NCI-H2227 (cell line): ENCODE data around the gene CAPRIN1.
"Not testable (repeated sequence)": the region's sequence is repeated elsewhere in the genome, so short reads cannot be mapped to it uniquely, and the experiment has no call there.

Source experiments
- DNase-seq: peaks from one replicate; lab custom pipeline; 2025; ENCODE audit not compliant: unreplicated experiment; lab: John Stamatoyannopoulos, UW

The CAPRIN1 gene

GRCh38 chr11:34050581-34051348 lies 766 bp upstream of the CAPRIN1 start:
- DNase-seq, result no peak

DNA sequence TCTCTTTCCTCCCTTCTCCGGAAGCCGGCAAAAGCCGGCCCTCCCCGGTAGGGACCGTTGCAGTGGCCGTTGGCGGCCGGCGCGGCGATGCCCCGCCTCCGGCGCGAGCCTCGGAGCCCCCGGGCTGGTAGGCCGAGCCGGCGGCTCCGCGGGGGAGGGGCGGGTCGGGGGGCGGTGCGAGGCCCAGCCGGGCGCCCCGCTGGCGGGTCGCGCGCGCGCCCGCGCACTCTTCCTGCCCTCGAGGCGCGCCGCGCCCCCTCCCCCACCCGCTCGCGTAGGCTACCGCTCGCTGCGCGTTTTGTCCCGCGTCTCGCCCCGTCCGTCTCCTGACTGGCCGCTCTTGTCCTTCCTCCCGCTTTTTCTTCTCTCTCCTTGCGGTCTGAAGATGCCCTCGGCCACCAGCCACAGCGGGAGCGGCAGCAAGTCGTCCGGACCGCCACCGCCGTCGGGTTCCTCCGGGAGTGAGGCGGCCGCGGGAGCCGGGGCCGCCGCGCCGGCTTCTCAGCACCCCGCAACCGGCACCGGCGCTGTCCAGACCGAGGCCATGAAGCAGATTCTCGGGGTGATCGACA lies 591 bp downstream of the CAPRIN1 start:
- peak; percentile 96 for DNase-seq

GRCh38 chr11:34052608-34053160 lies 1.2 kb downstream of the CAPRIN1 start:
- peak; percentile 55 for DNase-seq

DNA sequence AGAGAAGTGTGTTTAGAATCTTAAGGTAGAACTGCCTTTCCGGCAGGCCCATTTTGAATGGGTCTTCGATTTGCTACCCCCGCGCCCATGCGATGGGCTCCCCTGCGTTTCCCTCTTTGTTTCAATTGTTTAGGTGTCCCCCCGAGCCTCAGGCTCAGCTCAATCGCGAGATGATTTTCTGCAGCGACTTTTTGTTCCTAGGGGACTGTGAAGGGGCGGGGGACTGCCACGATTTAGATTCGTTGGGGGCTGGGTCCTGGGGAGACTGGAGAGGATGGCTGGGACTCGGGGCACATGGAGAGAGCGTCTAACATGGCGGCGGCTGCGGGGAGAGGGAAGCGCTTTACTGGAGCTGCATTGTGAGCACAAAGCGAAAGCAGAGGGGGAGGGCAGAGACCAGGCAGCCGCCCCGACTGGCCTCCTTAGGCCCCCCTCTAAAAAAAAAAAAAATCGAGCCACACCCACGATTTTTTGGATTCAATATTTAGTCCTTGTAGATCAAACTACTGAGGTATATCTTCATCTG lies 1.7 kb downstream of the CAPRIN1 start:
- peak; percentile 83 for DNase-seq

DNA sequence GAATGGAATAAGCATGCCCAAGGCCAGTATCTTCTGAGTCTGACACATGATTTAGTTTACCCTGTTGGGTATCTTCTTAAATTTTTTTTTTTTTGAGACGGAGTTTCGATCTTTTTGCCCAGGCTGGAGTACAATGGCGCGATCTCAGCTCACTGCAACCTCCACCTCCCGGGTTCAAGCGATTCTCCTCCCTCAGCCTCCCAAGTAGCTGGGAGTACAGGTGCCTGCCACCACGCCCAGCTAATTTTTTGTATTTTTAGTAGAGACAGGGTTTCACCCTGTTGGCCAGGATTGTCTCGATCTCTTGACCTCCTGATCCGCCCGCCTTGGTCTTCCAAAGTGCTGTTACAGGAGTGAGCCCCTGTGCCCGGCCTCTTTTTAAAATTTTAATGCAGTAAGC lies 2.8 kb downstream of the CAPRIN1 start:
- DNase-seq, result not testable (repeated sequence)

DNA sequence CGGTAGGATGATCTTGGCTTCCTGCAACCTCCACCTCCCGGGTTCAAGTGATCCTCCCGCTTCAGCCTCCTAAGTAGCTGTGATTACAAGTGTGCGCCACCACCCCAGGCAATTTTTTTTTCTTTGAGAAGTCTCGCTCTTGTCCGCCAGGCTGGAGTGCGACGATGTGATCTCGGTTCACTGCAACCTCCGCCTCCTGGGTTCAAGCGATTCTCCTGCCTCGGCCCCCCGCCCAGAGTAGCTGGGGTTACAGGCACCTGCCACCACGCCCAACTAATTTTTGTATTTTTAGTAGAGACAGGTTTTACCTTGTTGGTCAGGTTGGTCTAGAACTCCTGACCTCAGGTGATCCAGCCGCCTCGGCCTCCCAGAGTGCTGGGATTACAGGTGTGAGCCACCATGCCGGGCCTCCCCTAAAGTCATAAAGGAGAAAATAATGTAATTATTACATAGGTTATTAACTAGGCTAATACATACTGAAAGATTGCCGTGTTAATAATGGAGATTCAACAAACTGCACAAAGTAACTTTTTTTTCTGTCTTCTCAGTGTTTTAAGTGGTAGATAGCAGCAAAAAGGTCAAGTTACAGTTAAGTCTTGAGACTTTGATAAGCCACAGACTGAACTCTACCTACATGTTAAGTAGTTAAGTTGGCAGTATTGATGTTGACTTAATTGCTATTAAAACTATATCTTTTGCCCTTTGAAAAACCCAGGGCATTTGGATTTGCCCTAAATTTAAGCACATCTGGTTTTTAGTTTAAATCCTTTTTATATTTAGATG lies 3.9 kb downstream of the CAPRIN1 start:
- DNase-seq, result no peak

DNA sequence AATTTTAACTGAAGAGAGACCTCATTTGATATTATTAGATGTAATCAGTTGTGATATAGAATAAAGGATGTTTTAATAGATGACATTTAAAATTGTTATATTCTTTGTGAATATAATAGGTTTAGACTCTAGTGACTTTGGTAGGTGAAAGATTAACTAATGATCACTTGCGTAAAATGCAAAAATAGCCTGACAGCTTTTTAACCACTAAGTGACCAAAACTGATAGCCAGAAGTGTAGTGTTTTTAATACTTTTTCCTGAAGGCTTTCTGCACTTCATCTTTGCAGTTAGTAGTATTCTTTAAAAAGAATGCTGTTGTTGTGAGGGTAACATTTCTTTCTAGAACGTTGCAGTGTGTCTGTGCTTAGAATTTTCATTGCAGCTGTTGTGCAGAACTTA lies 5.1 kb downstream of the CAPRIN1 start:
- no peak for DNase-seq

GRCh38 chr11:34063061-34063795 lies 11.7 kb downstream of the CAPRIN1 start:
- DNase-seq, result no peak

- no peak for DNase-seq
These were observed 12.8 kb downstream of the CAPRIN1 start for GRCh38 chr11:34064291-34064690.

DNA sequence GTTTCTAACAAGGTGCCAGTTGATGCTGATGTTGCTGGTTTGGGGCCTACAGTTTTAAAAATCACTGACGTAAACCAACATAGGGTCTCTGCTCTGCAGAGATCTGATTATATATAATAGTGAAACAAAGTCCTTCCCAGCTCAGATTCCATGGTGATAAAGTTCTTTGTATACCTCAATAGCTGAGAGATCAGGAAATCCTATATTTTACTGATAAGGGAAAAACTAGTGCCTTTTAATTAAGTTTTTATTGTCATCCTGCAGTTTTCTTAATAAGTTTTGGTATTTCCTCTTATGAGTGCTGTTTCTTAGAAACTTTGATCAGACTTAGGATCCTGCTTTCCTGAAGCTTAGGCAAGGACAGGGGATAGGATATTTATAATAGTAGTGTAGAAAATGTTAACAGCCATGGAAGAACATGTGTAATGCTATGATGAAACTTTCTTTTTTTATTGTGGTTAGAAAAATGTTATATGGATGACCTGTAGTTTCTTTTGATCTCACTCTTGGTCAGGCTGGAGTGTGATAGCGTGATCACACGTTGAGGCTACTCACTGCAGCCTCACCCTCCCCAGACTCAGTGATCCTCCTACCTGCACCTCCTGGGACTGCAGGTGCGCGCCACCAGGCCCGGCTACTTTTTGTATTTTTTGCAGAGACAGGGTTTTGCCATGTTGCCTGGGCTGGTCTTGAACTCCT lies 14.1 kb downstream of the CAPRIN1 start:
- no peak for DNase-seq

- DNase-seq, result not testable (repeated sequence)
These were observed 15.2 kb downstream of the CAPRIN1 start for GRCh38 chr11:34066766-34067165.

DNA sequence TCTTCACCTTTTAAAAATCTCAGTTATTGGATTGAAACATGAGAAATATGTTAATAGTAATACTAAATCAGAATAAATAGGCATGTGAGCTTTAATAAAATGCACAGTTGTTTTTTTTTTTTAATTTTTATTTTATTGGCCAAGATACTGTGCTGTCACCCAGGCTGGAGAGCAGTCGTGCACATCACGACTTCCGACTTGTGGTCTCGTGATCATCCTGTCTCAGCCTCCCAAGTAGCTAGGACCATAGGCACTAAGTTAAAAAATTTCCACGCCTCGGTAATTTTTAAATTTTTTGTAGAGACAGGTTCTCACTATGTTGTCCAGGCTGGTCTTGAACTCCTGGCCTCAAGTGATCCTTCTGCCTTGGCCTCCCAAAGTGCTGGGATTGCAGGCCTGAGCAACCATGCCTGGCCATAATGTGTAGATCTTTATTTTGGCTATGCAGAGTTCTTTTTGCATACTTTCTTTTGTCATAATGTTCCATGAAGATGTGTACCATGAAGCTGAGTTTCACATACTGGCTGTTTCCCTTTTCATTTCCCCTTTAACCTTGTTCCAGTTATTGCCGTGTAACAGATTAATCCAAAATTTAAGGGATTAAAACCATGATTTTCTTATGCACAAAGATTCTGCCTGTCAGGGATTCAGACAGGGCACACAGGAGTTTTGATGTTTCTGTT lies 16.0 kb downstream of the CAPRIN1 start:
- DNase-seq, result no peak

- DNase-seq, result peak; percentile 9
These were observed 16.6 kb downstream of the CAPRIN1 start for GRCh38 chr11:34068111-34068510.

DNA sequence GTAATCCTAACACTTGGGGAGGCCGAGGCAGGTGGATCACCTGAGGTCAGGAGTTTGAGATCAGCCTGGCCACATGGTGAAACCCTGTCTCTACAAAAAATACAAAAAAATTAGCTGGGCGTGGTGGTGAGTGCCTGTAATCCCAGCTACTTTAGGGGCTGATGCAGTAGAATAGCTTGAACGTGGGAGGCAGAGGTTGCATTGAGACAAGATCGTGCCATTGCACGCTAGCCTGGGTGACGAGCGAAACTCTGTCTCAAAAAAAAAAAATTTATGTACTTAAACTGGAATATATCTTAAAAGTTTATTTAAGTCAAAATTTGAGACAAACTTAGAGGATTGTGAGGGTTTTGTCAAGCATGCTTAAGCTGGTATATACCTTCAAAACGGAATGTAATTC lies 19.8 kb downstream of the CAPRIN1 start:
- not testable (repeated sequence) for DNase-seq

GRCh38 chr11:34072041-34072440 lies 20.5 kb downstream of the CAPRIN1 start:
- DNase-seq, result no peak

DNA sequence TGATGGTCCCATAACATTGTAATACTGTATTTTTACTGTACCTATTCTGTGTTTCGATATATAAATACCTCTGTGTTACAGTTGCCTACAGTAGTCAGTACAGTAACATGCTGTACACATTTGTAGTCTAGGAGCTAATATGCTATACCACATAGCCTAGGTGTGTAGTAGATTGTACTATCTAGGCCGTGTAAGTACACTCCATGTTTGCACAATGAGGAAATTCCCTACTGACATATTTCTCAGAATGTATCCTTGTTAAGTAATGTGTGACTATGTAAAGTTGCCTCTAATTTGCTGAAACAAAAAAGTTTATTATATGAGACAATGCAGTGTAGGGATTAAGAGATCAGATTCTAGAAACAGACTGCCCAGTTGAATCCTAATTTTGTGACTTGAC lies 21.3 kb downstream of the CAPRIN1 start:
- DNase-seq, result no peak

- no peak for DNase-seq
These were observed 22.9 kb downstream of the CAPRIN1 start for GRCh38 chr11:34074391-34074790.

GRCh38 chr11:34075178-34075820 lies 23.8 kb downstream of the CAPRIN1 start:
- no peak for DNase-seq

DNA sequence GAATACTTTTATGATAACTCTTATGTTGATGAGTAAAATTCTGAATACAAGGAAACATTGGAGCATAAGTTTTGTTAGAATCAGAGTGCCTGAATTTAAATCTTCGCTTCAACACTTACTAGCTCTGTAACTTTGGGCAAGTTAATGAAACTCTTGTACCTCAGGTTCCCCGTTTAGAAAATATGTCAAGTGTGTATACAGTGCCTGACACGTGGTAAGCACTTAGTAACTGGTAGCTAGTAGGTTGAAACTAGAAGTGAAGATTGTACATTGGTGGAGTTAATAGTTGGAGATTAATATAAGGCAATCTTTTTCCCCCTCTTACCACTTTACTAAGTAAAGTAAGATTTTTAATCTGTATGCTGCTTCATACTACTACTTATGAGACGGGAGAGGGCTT lies 29.1 kb downstream of the CAPRIN1 start:
- DNase-seq, result no peak
